ENCODE measurements around the gene ABCC8. TPM values are rescaled to one million over a fixed set of nuclear protein-coding genes. Genes with fewer than 3 reads are reported as not detected.
A peak's percentile ranks its signal among the peaks of the same experiment; 100 is the strongest.

Gene ABCC8
- total and polyA plus RNA-seq, 4 experiments from 2014 or later, result not detected

- Mint-ChIP-seq H3K27ac (peak within 1 kb of the TSS; percentile 29 to 83 (median 60)), H3K4me3 (peak within 1 kb of the TSS; percentile 77 to 90 (median 84)), H3K27me3 (peaks cover 0 to 2% of the 10 kb centered on the region in 2 donors), H3K4me1 (peaks cover 0 to 8% (median 3%) of the 10 kb centered on the region in 4 donors), H3K9me3 (no peaks in the 10 kb centered on the region), H3K36me3 (no peaks in the 10 kb centered on the region)
- peaks cover 5% of the 10 kb centered on the region for H3K4me1 ChIP-seq (ENCODE audit: insufficient read depth, low read length)
- no peak for DNase-seq
- no peak within 1 kb of the TSS for H3K27ac ChIP-seq (ENCODE audit: low read depth, low read length)
- H3K9me3 ChIP-seq (ENCODE audit: control insufficient read depth in 1 of 2, low read length in 2 of 2), result no peaks in the 10 kb centered on the region
- H3K27me3 ChIP-seq (ENCODE audit: insufficient read depth, low read length), result no peaks in the 10 kb centered on the region
- CTCF ChIA-PET (ENCODE audit: partially characterized antibody), result interaction anchor here (0.8 to 3.4 kb wide), 13 partner anchors 14 to 167 kb away, joined by 3 to 15 read pairs (median 4); no protein-coding TSS in a partner anchor
- intact Hi-C loops (cut with micrococcal nuclease), result loop anchor here (1.0 to 10.0 kb wide), 5 partner anchors 36 to 586 kb away; partner anchors contain the start of gene NUCB2
- H3K4me3 ChIP-seq (ENCODE audit: low read length in 2 of 2), result peak within 1 kb of the TSS; percentile 17 to 54
- H3K36me3 ChIP-seq (ENCODE audit: insufficient read depth, low read length), result no peaks in the 10 kb centered on the region
- POLR2A ChIA-PET (ENCODE audit: partially characterized antibody), result no interaction called here
Measured at GRCh38 chr11:17388609-17389210, 87.9 kb downstream of the ABCC8 start, which contains the start of gene KCNJ11. Gene KCNJ11, minus strand, starts transcription at chr11:17388659. Its CDS starts 568 bp downstream, at chr11:17388091.

- POLR2A ChIA-PET (ENCODE audit: partially characterized antibody), result no interaction called here
- Histone ChIP-seq H3K9me3 (ENCODE audit: control insufficient read depth in 1 of 2, low read length in 2 of 2) (no peaks in the 10 kb centered on the region), H3K27ac (ENCODE audit: low read depth, low read length) (no peak overlapping the region), H3K4me3 (ENCODE audit: low read length in 2 of 2) (no peak overlapping the region), H3K27me3 (ENCODE audit: insufficient read depth, low read length) (no peaks in the 10 kb centered on the region), H3K36me3 (ENCODE audit: insufficient read depth, low read length) (no peaks in the 10 kb centered on the region), H3K4me1 (ENCODE audit: insufficient read depth, low read length) (peaks cover 5% of the 10 kb centered on the region)
- H3K9me3 Mint-ChIP-seq, result no peaks in the 10 kb centered on the region
- peaks cover 0 to 2% of the 10 kb centered on the region in 2 donors for H3K27me3 Mint-ChIP-seq
- H3K4me3 Mint-ChIP-seq, result peak overlapping the region in 6 of 8 donors; percentile 54 to 81 (median 68)
- no peak for DNase-seq
- no peaks in the 10 kb centered on the region for H3K36me3 Mint-ChIP-seq
- peak overlapping the region in 1 of 7 donors; percentile 70 for H3K27ac Mint-ChIP-seq
- intact Hi-C loops (cut with micrococcal nuclease), result loop anchor here (2.0 to 10.0 kb wide), 3 partner anchors 35 to 587 kb away; no protein-coding TSS in a partner anchor
- H3K4me1 Mint-ChIP-seq, result peaks cover 0 to 8% (median 3%) of the 10 kb centered on the region in 4 donors
- CTCF ChIA-PET (ENCODE audit: partially characterized antibody), result interaction anchor here (1.0 to 3.4 kb wide), 4 partner anchors 13 to 137 kb away, joined by 4 to 15 read pairs (median 6); no protein-coding TSS in a partner anchor
Measured at GRCh38 chr11:17387811-17388210, 88.8 kb downstream of the ABCC8 start.

- peaks cover 0 to 8% (median 3%) of the 10 kb centered on the region in 4 donors for H3K4me1 Mint-ChIP-seq
- no peak overlapping the region for H3K27ac ChIP-seq (ENCODE audit: low read depth, low read length)
- no peaks in the 10 kb centered on the region for H3K9me3 Mint-ChIP-seq
- POLR2A ChIA-PET (ENCODE audit: partially characterized antibody), result no interaction called here
- CTCF ChIA-PET (ENCODE audit: partially characterized antibody), result interaction anchor here (0.6 to 3.4 kb wide), 7 partner anchors 9 to 141 kb away, joined by 3 to 15 read pairs (median 3); no protein-coding TSS in a partner anchor
- peak overlapping the region in 6 of 8 donors; percentile 54 to 72 (median 64) for H3K4me3 Mint-ChIP-seq
- peaks cover 5% of the 10 kb centered on the region for H3K4me1 ChIP-seq (ENCODE audit: insufficient read depth, low read length)
- intact Hi-C loops (cut with micrococcal nuclease), result loop anchor here (10.0 kb wide), 1 partner anchor 588 kb away; no protein-coding TSS in a partner anchor
- no peaks in the 10 kb centered on the region for H3K9me3 ChIP-seq (ENCODE audit: control insufficient read depth in 1 of 2, low read length in 2 of 2)
- H3K4me3 ChIP-seq (ENCODE audit: low read length in 2 of 2), result no peak overlapping the region
- H3K27me3 Mint-ChIP-seq, result peaks cover 0 to 2% of the 10 kb centered on the region in 2 donors
- H3K36me3 ChIP-seq (ENCODE audit: insufficient read depth, low read length), result no peaks in the 10 kb centered on the region
- DNase-seq, result no peak
- no peaks in the 10 kb centered on the region for H3K36me3 Mint-ChIP-seq
- no peaks in the 10 kb centered on the region for H3K27me3 ChIP-seq (ENCODE audit: insufficient read depth, low read length)
- peak overlapping the region in 4 of 7 donors; percentile 12 to 70 (median 56) for H3K27ac Mint-ChIP-seq
Measured at GRCh38 chr11:17387254-17387653, 89.4 kb downstream of the ABCC8 start.

GRCh38 chr11:17386331-17387084 is 90.1 kb downstream of the ABCC8 start:
- H3K36me3 ChIP-seq (ENCODE audit: insufficient read depth, low read length), result no peaks in the 10 kb centered on the region
- Mint-ChIP-seq H3K4me3 (peak overlapping the region in 3 of 8 donors; percentile 17 to 55 (median 54)), H3K27me3 (peaks cover 0 to 2% of the 10 kb centered on the region in 2 donors), H3K36me3 (no peaks in the 10 kb centered on the region), H3K4me1 (peaks cover 0 to 8% (median 3%) of the 10 kb centered on the region in 4 donors), H3K27ac (peak overlapping the region in 1 of 7 donors; percentile 37), H3K9me3 (no peaks in the 10 kb centered on the region)
- no peaks in the 10 kb centered on the region for H3K9me3 ChIP-seq (ENCODE audit: control insufficient read depth in 1 of 2, low read length in 2 of 2)
- H3K4me1 ChIP-seq (ENCODE audit: insufficient read depth, low read length), result peaks cover 5% of the 10 kb centered on the region
- no peak overlapping the region for H3K4me3 ChIP-seq (ENCODE audit: low read length in 2 of 2)
- peak in 4 of 5 donors; percentile 17 to 49 (median 18) for DNase-seq
- H3K27ac ChIP-seq (ENCODE audit: low read depth, low read length), result no peak overlapping the region
- ChIA-PET POLR2A (ENCODE audit: partially characterized antibody) (no interaction called here), CTCF (ENCODE audit: partially characterized antibody) (interaction anchor here (0.6 to 3.4 kb wide), 7 partner anchors 9 to 141 kb away, joined by 3 to 15 read pairs (median 3); no protein-coding TSS in a partner anchor)
- no peaks in the 10 kb centered on the region for H3K27me3 ChIP-seq (ENCODE audit: insufficient read depth, low read length)
- intact Hi-C loops (cut with micrococcal nuclease), result loop anchor here (10.0 kb wide), 1 partner anchor 588 kb away; no protein-coding TSS in a partner anchor

GRCh38 chr11:17385926-17386325 is 90.7 kb downstream of the ABCC8 start:
- CTCF ChIA-PET (ENCODE audit: partially characterized antibody), result interaction anchor here (1.0 to 5.3 kb wide), 6 partner anchors 23 to 566 kb away, joined by 3 to 98 read pairs (median 4); no protein-coding TSS in a partner anchor

GRCh38 chr11:17385492-17385891 is 91.2 kb downstream of the ABCC8 start:
- H3K9me3 Mint-ChIP-seq, result no peaks in the 10 kb centered on the region
- H3K4me1 Mint-ChIP-seq, result peaks cover 0 to 7% (median 3%) of the 10 kb centered on the region in 4 donors
- no peak overlapping the region for H3K4me3 ChIP-seq (ENCODE audit: low read length in 2 of 2)
- no peaks in the 10 kb centered on the region for H3K36me3 ChIP-seq (ENCODE audit: insufficient read depth, low read length)
- H3K9me3 ChIP-seq (ENCODE audit: control insufficient read depth in 1 of 2, low read length in 2 of 2), result no peaks in the 10 kb centered on the region
- no peaks in the 10 kb centered on the region for H3K27me3 Mint-ChIP-seq
- no peak overlapping the region for H3K27ac ChIP-seq (ENCODE audit: low read depth, low read length)
- peak overlapping the region in 2 of 7 donors; percentile 13 to 40 for H3K27ac Mint-ChIP-seq
- H3K4me1 ChIP-seq (ENCODE audit: insufficient read depth, low read length), result peaks cover 5% of the 10 kb centered on the region
- intact Hi-C loops (cut with micrococcal nuclease), result loop anchor here (10.0 kb wide), 1 partner anchor 589 kb away; no protein-coding TSS in a partner anchor
- POLR2A ChIA-PET (ENCODE audit: partially characterized antibody), result no interaction called here
- no peaks in the 10 kb centered on the region for H3K36me3 Mint-ChIP-seq
- H3K27me3 ChIP-seq (ENCODE audit: insufficient read depth, low read length), result no peaks in the 10 kb centered on the region
- CTCF ChIA-PET (ENCODE audit: partially characterized antibody), result interaction anchor here (1.0 to 5.3 kb wide), 9 partner anchors 11 to 565 kb away, joined by 3 to 98 read pairs (median 13); no protein-coding TSS in a partner anchor
- no peak for DNase-seq
- H3K4me3 Mint-ChIP-seq, result no peak overlapping the region

More at GRCh38 chr11:17385926-17386325, 90.7 kb downstream of the ABCC8 start:
- POLR2A ChIA-PET (ENCODE audit: partially characterized antibody), result no interaction called here
- Histone ChIP-seq H3K36me3 (ENCODE audit: insufficient read depth, low read length) (no peaks in the 10 kb centered on the region), H3K9me3 (ENCODE audit: control insufficient read depth in 1 of 2, low read length in 2 of 2) (no peaks in the 10 kb centered on the region), H3K27me3 (ENCODE audit: insufficient read depth, low read length) (no peaks in the 10 kb centered on the region), H3K4me3 (ENCODE audit: low read length in 2 of 2) (no peak overlapping the region), H3K27ac (ENCODE audit: low read depth, low read length) (no peak overlapping the region), H3K4me1 (ENCODE audit: insufficient read depth, low read length) (peaks cover 5% of the 10 kb centered on the region)
- no peaks in the 10 kb centered on the region for H3K27me3 Mint-ChIP-seq
- H3K4me3 Mint-ChIP-seq, result no peak overlapping the region
- H3K36me3 Mint-ChIP-seq, result no peaks in the 10 kb centered on the region
- DNase-seq, result no peak
- H3K9me3 Mint-ChIP-seq, result no peaks in the 10 kb centered on the region
- H3K4me1 Mint-ChIP-seq, result peaks cover 0 to 8% (median 3%) of the 10 kb centered on the region in 4 donors
- H3K27ac Mint-ChIP-seq, result peak overlapping the region in 2 of 7 donors; percentile 13 to 40
- intact Hi-C loops (cut with micrococcal nuclease), result loop anchor here (10.0 kb wide), 1 partner anchor 589 kb away; no protein-coding TSS in a partner anchor
